HG03575 (cell line): ENCODE measurements around the gene TMEM186.
"Not testable (repeated sequence)": the region's sequence is repeated elsewhere in the genome, so short reads cannot be mapped to it uniquely, and the experiment has no call there.

Experiments used
- ATAC-seq: cut with Tn5 transposase; IDR thresholded peaks from one replicate; pipeline ENCODE4 v1.9.1; 2021; ENCODE audit not compliant: unreplicated experiment, insufficient number of reproducible peaks, low FRiP score; ENCODE audit errors: extremely low read depth

The TMEM186 gene

DNA sequence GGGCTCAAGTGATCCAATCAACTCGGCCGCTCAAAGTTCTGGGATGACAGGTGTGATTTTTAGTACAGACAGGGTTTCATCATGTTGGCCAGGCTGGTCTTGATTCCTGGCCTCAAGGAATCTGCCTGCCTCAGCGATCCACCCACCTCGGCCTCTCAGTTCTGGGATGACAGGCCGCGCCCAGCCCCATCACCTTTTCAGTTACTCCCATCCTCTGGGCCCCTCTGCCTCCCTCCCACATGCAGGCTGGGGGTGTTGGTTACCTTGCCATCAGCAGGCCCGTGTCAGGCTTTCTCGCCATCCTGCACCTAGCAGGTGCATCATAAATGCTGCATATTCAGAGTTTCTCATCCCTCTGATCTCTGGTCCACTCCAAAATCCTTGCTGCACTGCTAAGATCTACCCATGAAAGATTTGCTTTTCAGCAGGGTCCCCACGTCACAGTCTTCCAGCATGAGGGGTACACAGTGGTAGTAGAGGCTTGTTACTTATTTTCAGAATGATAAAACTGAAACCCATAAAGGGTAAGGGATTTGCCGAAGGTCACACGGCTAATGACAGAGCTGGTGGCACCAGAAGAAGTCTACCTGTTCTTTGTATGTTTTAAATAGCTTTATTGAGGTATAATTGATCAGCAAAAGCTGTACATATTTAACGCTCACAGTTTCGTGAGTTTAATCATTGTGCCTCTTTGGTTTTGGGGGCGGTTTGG is 16.8 kb upstream of the TMEM186 start:
- no peak for ATAC-seq

DNA sequence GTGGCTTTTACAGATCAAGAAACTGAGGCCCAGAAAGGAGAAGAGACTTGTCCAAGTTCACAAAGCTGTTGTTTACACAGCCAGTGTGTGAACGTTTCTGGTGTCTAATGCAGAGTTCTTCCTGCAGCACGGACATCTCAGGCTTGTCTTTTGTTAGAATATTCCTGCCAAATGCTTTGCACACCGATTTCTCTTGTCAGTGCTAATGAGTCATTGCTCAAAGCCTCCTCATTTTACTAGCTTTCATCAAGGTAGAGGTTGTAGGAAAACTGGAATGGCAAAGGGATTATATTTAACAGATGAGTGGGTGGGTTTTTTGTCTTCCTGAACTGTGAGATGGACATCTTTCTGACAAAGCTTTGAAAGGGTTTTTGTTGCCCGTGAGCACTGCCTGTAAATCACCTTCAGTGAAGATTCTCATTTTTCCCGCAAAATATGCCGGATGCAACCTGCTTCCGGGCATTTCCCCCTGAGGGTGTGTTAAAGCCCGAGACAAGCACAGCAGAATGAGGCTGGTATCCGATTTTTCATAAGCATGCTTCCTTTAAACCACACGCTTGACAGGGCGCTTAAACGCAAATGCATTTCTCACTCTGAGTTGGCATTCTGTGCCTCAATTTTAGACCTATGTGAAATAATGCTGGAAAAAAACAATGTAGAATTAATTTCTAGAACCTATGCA is 14.9 kb upstream of the TMEM186 start:
- no peak for ATAC-seq

DNA sequence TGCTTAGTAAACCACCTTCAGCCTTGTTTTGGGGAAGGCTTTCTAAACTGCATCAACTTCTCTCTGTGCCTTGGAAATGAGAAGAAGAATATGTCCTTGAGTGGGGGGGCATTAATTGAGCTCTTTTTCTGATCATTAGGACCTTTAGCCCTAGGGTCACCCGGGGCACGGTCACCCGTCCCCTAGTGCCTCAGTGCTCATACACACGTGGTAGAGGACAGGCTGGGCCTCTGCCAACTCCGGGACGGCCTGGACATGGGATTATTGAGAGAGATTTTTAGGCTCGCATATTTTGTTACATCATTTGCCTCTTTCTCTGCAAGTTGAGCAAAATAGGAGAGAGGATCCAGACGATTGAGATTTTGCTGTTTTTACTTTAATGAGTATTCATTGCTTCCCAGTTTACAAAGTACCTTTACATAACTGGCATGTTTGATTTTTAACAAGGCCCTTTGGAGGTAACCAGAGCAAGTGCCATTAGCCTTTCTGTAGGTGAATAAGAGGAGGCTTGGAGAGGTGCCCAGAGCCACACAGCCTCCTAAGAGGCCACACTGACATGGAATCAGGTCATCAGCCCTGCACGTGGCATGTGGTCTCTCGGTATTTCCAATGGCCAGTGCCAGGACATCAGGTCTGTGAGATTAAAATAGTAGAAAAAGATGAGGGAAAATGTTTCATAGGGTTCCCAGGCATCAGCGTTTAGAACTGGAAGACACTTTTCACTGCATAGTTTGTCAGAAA is 11.3 kb upstream of the TMEM186 start:
- ATAC-seq, result no peak

DNA sequence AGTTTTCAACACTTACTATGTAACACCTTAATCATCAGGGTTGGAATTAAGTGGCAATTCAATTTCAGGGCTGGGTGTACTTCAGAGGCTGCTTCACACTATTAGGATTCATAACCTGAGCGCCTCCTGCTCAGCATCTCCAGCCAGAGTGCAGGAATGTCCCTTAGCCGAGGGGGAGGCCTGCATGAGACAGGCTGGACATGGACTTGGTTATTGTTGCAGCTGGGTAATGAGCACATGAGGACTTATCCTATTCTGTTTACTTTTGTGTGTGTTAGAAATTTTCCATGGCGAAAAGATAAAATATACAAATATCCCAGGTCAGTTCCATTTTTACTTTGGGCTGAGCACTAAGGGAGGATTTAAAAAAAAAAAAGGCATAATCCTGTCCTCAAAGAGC is 10.6 kb upstream of the TMEM186 start:
- ATAC-seq, result no peak

DNA sequence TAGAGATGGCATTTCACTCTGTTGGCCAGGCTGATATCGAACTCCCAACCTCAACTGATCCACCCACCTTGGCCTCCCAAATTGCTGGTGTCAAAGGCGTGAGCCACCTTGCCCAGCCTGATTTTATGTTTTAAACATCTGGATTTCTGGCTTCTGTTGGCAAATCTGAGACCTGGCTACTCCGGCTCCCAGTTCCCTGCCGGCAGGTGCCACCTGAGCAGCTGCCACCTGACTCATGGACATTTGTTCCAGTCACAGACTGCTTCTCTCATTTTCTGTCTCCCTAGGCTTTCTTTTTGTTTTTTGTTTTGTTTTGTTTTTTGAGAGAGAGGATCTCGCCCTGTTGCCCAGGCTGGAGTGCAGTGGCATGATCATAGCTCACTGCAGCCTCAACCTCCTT is 9.8 kb upstream of the TMEM186 start:
- ATAC-seq, result no peak

DNA sequence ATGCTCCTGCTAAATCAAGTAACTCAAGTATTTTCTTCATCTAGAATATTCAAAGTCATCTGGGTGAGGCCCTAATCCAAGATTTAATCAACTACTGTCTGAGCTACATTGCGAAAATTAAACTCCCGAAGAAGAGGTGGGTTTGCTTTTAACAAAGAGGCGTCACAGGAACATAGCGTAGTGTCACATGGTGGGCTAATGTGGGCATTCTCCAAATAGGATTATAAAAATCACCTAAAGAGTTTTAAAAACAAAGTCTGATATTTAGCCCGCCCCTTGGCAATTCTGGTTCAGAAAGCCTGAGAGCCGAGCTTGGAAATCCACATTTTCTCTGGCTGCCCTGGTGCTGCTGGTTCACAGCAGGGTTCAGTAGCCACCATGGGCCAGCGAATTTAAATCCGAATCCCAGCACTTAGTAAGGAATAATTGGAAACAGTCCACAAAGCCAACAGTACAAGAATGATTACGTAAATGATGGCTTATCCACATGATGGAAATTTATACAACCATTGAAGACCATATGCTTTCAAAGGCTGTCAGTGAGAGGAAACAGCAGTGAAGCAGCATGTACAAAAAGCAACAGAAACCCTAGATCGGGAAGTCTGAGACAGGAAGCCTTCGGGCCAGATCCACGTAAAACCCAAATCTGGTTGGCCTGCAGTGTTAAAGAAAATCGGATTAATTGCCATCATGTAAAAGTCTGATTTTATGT is 9.0 kb upstream of the TMEM186 start:
- no peak for ATAC-seq

DNA sequence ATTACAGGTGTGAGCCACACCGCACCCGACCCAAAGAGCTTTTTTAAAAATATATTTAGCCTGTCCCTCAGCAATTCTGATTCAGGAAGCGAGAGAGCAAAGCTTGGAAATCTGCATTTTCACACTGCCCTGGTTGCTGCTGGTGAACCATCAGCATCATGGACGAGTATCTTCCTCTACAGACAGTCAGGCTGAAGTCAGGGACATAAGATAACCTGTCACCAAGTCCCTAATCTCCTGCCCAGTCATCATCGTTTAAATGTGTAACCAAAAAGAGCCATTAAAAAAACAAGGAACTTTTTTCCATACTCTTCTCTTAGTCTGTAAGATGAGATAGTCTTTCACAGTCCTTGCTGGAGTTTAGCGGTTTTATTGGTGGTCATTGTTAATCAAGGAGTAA is 6.9 kb upstream of the TMEM186 start:
- ATAC-seq, result no peak

DNA sequence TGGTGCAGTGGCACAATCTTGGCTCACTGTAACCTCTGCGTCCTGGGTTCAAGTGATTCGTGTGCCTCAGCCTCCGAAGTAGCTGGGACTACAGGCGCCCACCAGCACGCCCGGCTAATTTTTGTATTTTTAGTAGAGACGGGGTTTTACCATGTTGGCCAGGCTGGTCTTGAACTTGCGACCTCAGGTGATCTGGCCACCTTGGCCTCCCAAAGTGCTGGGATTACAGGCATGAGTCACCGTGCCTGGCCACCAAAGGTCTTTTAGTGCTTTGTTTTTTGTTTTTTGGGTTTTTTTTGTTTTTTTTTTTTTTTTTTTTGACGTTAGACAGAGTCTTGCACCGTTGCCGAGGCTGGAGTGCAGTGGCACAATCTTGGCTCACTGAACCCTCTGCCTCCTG is 6.3 kb upstream of the TMEM186 start:
- not testable (repeated sequence) for ATAC-seq

DNA sequence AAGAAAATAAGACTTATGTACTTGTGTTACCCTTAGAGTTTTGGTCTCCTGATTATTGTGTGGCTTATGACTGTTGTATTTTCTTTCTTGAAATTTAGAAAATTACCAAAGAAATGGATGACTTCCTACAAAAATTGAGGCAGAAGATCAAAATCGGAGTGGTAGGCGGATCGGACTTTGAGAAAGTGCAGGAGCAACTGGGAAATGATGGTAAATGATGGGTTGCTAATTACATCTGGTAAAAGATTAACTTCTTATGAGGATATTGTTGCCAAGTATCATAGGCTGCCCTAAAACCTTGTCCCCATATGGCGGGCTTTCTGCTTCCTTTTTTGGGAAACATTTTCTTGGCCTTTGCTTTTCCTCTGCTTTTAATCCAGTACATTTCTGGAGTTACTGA is 4.3 kb upstream of the TMEM186 start:
- ATAC-seq, result no peak

DNA sequence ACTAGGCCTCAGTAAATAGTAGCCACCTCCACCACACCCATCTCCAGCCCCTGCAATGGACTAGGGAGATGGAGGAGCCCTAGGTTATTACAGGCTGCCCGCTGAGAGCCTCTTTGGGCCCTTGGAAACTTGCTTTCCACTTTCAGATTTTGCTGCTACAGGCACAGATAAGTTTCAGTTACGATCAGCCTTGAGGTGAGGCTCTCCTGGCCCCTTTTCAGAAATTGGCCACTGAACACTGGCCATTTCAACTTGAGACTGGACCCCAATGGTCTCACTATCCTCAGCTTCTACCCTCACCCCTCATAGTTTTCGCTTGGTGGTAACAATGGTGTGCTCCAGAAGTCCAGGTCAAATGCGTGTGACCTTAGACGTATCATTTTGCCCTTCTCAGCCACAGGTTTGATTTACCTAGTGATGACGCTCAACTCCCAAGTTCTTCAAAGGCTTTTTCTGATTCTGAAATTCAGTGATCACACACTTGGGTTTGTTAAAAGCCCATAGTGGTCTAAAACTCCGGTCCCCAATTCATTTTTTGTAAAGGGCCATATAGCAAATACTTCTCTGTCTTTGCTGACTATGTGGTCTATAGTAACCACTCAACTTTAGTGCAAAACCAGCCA is 1.2 kb upstream of the TMEM186 start:
- ATAC-seq, result no peak

DNA sequence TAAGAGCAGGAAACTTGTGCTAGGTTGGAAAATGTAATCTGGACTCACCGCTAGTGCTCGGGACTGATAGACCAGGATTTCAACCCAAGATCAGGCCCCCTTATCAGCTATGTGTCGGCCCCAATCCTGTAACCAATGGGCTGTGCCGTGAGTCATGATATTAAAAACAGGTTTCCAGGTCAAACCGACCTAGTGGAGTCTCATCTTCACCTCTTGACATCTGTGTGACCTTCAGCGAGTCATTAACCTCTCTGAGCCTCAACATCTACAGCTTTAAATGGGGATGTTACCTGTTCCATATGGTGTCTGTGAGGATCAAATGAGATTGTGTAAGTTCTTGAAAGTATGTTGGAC is 712 bp upstream of the TMEM186 start:
- ATAC-seq, result no peak

DNA sequence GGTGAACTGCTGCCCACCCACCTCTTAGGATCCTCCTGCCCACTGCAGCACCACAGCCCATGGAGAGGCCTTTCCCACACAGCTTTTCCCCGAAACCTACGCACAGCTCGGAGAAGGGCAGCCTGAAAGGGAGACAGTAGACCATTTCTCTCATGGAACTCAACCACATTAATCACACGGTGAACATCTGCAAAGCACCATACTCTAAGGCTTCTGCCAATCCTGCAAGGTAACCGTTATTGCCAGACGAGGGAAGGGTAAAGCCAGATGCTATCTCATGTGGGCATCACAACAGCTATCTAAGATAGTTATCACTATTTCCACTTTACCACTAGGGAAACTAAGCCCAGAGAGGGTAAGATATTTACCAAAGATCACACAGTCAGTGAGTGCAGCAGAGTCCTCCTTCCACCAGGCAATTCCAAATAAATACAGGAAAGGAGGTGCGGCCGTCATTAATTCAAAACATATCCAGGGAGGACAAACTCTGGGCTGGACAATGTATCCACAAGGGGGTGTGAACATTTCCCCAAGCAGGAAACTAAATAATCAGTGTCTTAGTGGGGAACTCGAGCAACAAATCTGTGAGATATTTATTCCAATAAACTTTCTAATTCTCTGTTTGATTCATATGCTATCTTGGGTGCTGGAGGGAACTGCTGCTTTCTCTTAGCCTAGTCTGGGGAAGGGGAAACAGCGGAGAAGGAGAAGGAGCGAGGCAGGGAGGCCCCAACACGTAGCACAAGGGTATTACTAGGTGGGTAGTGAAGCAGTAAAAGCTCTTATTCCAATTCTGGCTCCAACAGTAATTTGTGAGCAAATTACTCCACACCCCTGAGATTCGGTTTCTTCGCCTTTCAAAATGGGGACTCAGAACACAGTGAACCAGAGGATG is 723 bp downstream of the TMEM186 start:
- no peak for ATAC-seq

DNA sequence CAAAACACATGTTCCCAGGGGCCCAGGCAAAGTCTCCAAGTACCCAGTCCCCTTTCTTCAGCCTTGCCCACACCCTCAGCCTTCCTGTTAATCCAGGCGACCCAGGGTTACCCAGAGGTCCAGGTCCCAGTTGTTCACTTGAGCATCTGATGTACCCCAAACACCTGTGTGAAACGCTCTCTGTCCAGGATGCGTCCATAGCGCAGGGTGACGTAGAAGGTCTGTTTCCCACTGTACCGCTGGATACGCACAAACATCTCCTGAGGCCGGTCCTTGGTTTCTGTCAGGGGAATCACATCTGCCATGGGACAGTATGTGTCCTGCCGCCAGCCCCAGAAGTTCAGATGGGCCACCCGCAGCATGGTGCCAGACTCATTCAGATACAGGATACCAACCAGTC is 1.6 kb downstream of the TMEM186 start:
- no peak for ATAC-seq

DNA sequence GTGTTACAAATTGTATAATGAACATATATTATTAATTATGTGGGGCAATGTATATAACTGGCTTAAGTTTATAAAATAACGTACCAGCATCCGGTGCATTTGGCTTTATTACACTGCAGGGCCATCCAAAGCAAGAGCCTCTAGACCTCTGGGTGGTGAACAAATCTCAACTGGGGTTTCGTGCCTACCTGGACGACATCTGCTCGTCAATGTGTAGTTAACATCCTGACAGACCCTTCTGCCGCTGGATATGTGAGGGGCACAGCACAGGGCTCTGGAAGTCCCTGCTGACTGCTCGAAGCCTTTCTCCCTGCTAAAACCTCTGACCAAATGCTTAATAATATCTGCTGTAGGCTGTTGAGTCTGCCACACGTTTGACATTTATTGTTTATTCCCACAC is 2.3 kb downstream of the TMEM186 start:
- ATAC-seq, result no peak

DNA sequence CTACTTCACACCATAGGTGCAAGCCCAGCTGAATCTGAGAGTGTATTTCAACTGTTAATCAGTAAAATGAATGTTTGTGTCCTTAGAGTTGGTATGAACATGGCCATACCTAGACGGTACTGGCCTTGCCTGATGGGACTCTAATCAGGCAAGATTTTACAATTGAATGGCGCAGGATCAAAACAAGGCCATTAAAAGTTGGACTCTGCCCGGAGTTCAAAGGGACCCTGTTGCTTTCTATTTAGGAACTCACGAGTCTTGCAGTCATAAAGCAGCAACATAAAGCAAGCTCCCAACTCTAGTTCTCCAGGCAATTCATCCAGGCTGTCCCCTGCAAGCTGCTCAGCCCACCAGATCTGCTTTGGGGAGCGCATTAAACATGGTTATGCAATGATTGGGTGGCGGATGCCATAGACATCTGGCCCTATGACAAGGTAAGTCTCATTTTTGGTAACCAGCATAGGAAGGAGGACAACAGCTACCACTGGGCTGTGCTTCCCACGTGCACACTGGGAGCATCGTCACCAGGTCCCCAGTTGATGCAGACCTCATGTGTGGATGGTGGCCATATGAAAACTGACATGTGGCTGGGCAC is 8.8 kb downstream of the TMEM186 start:
- no peak for ATAC-seq

DNA sequence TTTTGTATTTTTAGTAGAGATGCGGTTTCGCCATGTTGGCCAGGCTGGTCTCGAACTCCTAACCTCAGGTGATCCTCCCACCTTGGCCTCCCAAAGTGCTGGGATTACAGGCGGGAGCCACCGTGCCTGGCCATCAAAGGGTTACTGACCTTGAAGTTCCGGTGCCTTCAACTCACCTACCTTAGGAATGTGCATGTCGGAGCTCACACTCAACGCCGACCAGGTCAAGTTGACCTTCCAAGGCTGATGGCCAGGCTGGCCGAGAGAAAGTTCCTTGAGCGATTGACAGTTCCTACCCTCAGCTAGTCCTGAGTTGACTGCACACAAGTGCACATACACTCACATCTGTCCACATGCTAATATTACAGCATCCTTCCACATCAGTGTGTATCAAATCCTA is 11.1 kb downstream of the TMEM186 start:
- ATAC-seq, result not testable (repeated sequence)

DNA sequence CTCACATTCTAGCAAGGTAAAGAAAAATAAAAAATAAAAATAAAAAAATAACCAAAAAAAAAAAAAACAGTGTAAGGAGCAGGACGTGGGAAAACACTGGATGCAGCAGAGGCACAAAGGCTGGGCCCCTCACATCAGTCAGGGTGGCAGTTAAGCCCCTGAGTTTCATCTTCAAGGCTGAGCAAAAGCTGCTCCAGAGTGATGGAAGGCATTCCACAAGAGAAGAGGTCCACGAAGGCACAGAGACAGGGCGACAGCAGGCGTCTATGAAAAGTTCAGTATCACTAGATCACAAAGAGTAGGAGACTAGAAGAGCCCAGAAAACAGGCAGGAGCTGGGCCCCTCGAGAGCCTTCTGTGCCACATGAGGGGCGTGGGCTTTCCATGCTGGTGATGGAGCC is 12.0 kb downstream of the TMEM186 start:
- no peak for ATAC-seq

DNA sequence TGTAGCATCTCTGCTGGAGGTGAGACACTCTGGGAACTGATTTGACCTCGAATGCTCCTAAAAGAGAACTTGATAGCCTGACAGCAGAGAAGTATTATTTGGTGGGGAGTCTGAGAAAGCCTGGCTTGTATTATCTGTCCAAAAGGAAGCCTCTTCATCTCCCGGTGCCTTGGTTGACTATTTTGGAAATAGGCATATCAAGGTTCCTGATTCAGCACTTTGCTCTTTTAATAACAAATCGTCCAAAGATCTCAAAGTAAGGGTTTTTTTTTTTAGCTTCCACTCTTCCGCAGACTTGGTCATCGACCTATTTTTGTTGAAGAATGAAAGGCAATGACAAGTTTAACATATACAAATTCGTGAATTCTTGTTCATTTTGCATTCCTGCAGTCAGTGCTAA is 14.8 kb downstream of the TMEM186 start:
- no peak for ATAC-seq
